GM12878 (cell line): ENCODE measurements around the gene FBLIM1. TPM values are rescaled to one million over a fixed set of nuclear protein-coding genes. Genes with fewer than 3 reads are reported as not detected.
A peak's percentile ranks its signal among the peaks of the same experiment; 100 is the strongest.

Source experiments
- ATAC-seq: fragments of 200-7000 bp; cut with Tn5 transposase; 3 replicates; pipeline ENCODE4 v1.9.1; 2020; ENCODE audit warnings: mild to moderate bottlenecking, moderate library complexity
- BruUV-seq: library from RNA; stranded (reverse); fragments of 400-500 nt; replicated peaks from 2 replicates; lab custom pipeline; 2021; lab: Mats Ljungman, UMichigan
- CTCF ChIA-PET: fragments of 300-600 bp; sonication (Branson Sonifier 250); formaldehyde crosslinking; extraction: SDS; loops from one replicate; lab custom pipeline; 2021; ENCODE audit warnings: inconsistent platforms; lab: Yijun Ruan, JAX
- POLR2A ChIA-PET: fragments of 350-600 bp; formaldehyde crosslinking; extraction: SDS; loops from one replicate; lab custom pipeline; 2021; ENCODE audit warnings: inconsistent platforms; lab: Charles Lee
- RAD21 ChIA-PET: fragments of 300-600 bp; sonication (Branson Sonifier 250); formaldehyde crosslinking; loops from one replicate; lab custom pipeline; 2023; ENCODE audit warnings: antibody characterized with exemption; ENCODE audit not compliant: unreplicated experiment; lab: Charles Lee
- SMC1A ChIA-PET: fragments of 300-600 bp; sonication (Branson Sonifier 250); formaldehyde crosslinking; loops from one replicate; lab custom pipeline; 2023; ENCODE audit not compliant: unreplicated experiment, uncharacterized antibody; lab: Charles Lee
- DNase-seq: peaks from one replicate; pipeline ENCODE4 v3.0.0-alpha.2; 2011; ENCODE audit warnings: low read depth, low spot score
- FAIRE-seq: peaks from 3 replicates; lab custom pipeline; 2011; peaks lifted over from hg19 to GRCh38; lab: Jason Lieb, UNC
- H2AFZ ChIP-seq: 2 replicates; pipeline ENCODE4 v1.6.0; 2011; ENCODE audit warnings: low read depth, low read length, control low read depth; ENCODE audit not compliant: control insufficient read depth
- H3K27ac ChIP-seq: 2 replicates; pipeline ENCODE4 v1.5.1; 2011; ENCODE audit warnings: control low read depth; ENCODE audit not compliant: control insufficient read depth, insufficient read depth
- H3K27me3 ChIP-seq, 2 experiments: replicated peaks in 1 of 2; 2 replicates each; pipeline versions ENCODE4 v1.6.0 to v1.6.1; 2011; ENCODE audit warnings: low read length in 1 of 2; ENCODE audit not compliant: control insufficient read depth in 2 of 2, insufficient read depth in 2 of 2
- H3K36me3 ChIP-seq, 2 experiments: 2 replicates each; pipeline ENCODE4 v1.5.1; 2011; ENCODE audit warnings: low read length in 1 of 2; ENCODE audit not compliant: control insufficient read depth in 2 of 2, insufficient read depth in 2 of 2
- H3K4me1 ChIP-seq: 2 replicates; pipeline ENCODE4 v1.6.1; 2011; ENCODE audit warnings: mild to moderate bottlenecking, low read length, moderate library complexity, mixed read lengths; ENCODE audit not compliant: control insufficient read depth, insufficient read depth
- H3K4me2 ChIP-seq: 2 replicates; pipeline ENCODE4 v1.6.0; 2011; ENCODE audit warnings: control low read depth; ENCODE audit not compliant: control insufficient read depth, insufficient read depth
- H3K4me3 ChIP-seq: fragments of 200-600 bp; sonication (generic); 2 replicates; pipeline ENCODE4 v1.5.1; 2016
- H3K79me2 ChIP-seq: 2 replicates; pipeline ENCODE4 v1.6.0; 2011; ENCODE audit warnings: low read length; ENCODE audit not compliant: control insufficient read depth, insufficient read depth
- H3K9ac ChIP-seq: 2 replicates; pipeline ENCODE4 v1.8.0; 2011; ENCODE audit warnings: low read length, control low read depth, mixed read lengths; ENCODE audit not compliant: control insufficient read depth, insufficient read depth
- H3K9me3 ChIP-seq: replicated peaks from 3 replicates; pipeline ENCODE4 v1.5.1; 2011; ENCODE audit warnings: mild to moderate bottlenecking, low read length; ENCODE audit not compliant: control insufficient read depth, insufficient read depth
- H4K20me1 ChIP-seq: 2 replicates; pipeline ENCODE4 v1.6.0; 2011; ENCODE audit not compliant: control insufficient read depth, insufficient read depth
- CBFB ChIP-seq: IDR thresholded peaks from 2 replicates; pipeline ENCODE4 v1.6.1; 2016; ENCODE audit warnings: antibody characterized with exemption, low read depth
- DPF2 ChIP-seq: fragments of 450-650 bp; IDR thresholded peaks from 2 replicates; pipeline ENCODE4 v1.6.1; 2017; ENCODE audit warnings: mild to moderate bottlenecking
- E4F1 ChIP-seq: fragments of 450-650 bp; IDR thresholded peaks from 2 replicates; pipeline ENCODE4 v1.6.1; 2018; ENCODE audit warnings: borderline replicate concordance, mild to moderate bottlenecking; ENCODE audit not compliant: partially characterized antibody
- ETV6 ChIP-seq, 2 experiments: fragments of 450-650 bp in 1 of 2; IDR thresholded peaks in 1 of 2; conservative IDR thresholded peaks in 1 of 2; 2 replicates each; pipeline ENCODE4 v1.6.1; 2014; ENCODE audit warnings: antibody characterized with exemption in 1 of 2, borderline replicate concordance in 1 of 2, low read depth in 1 of 2, mild to moderate bottlenecking in 1 of 2, moderate library complexity in 1 of 2
- NFYB ChIP-seq: IDR thresholded peaks from 2 replicates; pipeline ENCODE4 v1.6.1; 2011; ENCODE audit warnings: low read depth, mild to moderate bottlenecking, low read length, improper control_type of control experiment, moderate library complexity; ENCODE audit not compliant: insufficient read depth
- PAX8 ChIP-seq: fragments of 450-650 bp; IDR thresholded peaks from 2 replicates; pipeline ENCODE4 v1.6.1; 2017; ENCODE audit warnings: mild to moderate bottlenecking, moderate library complexity
- PRDM15 ChIP-seq: fragments of 450-650 bp; formaldehyde crosslinking; IDR thresholded peaks from 2 replicates; pipeline ENCODE4 v1.4.0; 2020; ENCODE audit warnings: mild to moderate bottlenecking, moderate library complexity
- ZSCAN29 ChIP-seq: fragments of 450-650 bp; IDR thresholded peaks from 2 replicates; pipeline ENCODE4 v1.6.1; 2017; ENCODE audit warnings: mild to moderate bottlenecking, moderate library complexity
- WGBS: methylation state at CpG from one replicate; pipeline ENCODE4 v1.1.6; 2016; ENCODE audit warnings: low lambda C conversion rate; ENCODE audit not compliant: insufficient replicate concordance, insufficient coverage; ENCODE audit errors: missing lambda C conversion rate; 5-methylcytosine and 5-hydroxymethylcytosine counted together
- in situ Hi-C: fragments of 300-500 bp; cut with MboI; formaldehyde crosslinking; loops from 9 replicates; pipeline ENCODE4 v1.14.3; 2018; ENCODE audit warnings: mixed read lengths
- intact Hi-C: fragments of 100-400 bp; cut with micrococcal nuclease; formaldehyde crosslinking; loops from one replicate; pipeline ENCODE4 v1.14.2; 2022; ENCODE audit not compliant: unreplicated experiment
- polyA plus RNA-seq, 11 experiments: library from polyadenylated mRNA; depleted of rRNA in 4 of 11; unstranded in 6 of 11; stranded (reverse) in 5 of 11; fragments of >200 nt; fragmentation: Nextera tagmentation in 4 of 11; fragmentation: Illumina TruSeq in 1 of 11; extraction: Ambion mirVana in 4 of 11; extraction: Trizol in 1 of 11; gene quantifications; 1 replicate in 1 of 11; 2 replicates in 10 of 11; pipeline versions ENCODE4 v1.2.1 to v1.2.3, GENCODE V29; 2011 to 2016; ENCODE audit warnings: inconsistent platforms in 2 of 11, missing spikeins in 2 of 11, low read depth in 1 of 11
- total RNA-seq, 4 experiments: library from RNA; depleted of rRNA in 3 of 4; stranded (reverse); fragments of >200 nt in 3 of 4; fragmentation: Illumina TruSeq in 1 of 4; extraction: Trizol in 1 of 4; gene quantifications; 2 replicates each; pipeline versions ENCODE4 v1.2.1 to v1.2.3, GENCODE V29; 2013 to 2021
- TF ChIP-seq, protein P1 (sequence below): fragments of 450-650 bp; IDR thresholded peaks from 2 replicates; pipeline ENCODE4 v1.6.1; 2017; ENCODE audit warnings: mild to moderate bottlenecking, moderate library complexity
- TF ChIP-seq, protein P2 (sequence below): fragments of 450-650 bp; conservative IDR thresholded peaks from 2 replicates; pipeline ENCODE4 v1.6.1; 2017; ENCODE audit warnings: mild to moderate bottlenecking, moderate library complexity

Gene FBLIM1
- total and polyA plus RNA-seq, 10 of the 15 experiments (the other 5 are each of a cell fraction or from before 2014, with no cell fraction given), result 0.03 to 0.13 TPM; not detected in 8

- ChIA-PET SMC1A (no interaction called here), RAD21 (no interaction called here), CTCF (no interaction called here), POLR2A (no interaction called here)
- no peaks in the 10 kb centered on the region for H3K4me1 ChIP-seq
- no peaks in the 10 kb centered on the region for H4K20me1 ChIP-seq
- no peak overlapping the region for H3K9ac ChIP-seq
- no peak for DNase-seq
- 10% methylated on average over 22 of the region's 24 CpGs for WGBS
- no peaks in the 10 kb centered on the region for H3K36me3 ChIP-seq
- no peak overlapping the region for H2AFZ ChIP-seq
- no peaks in the 10 kb centered on the region for H3K9me3 ChIP-seq
- BruUV-seq, result no TSS peak
- FAIRE-seq, result no peak
- intact Hi-C loops (no loop called here), in situ Hi-C loops (no loop called here)
- no peak overlapping the region for H3K4me2 ChIP-seq
- peak; percentile 17; the same call in 1 of the 3 replicates for ATAC-seq
- H3K4me3 ChIP-seq, result no peak overlapping the region
- H3K79me2 ChIP-seq, result no peaks in the 10 kb centered on the region
- peaks cover 8 to 22% of the 10 kb centered on the region in 2 experiments; a peak in 3 of 4 replicates for H3K27me3 ChIP-seq
- H3K27ac ChIP-seq, result no peak overlapping the region
- no peak for TF ChIP-seq DPF2
- TF ChIP-seq PAX8, result no peak
- no peak for TF ChIP-seq PRDM15 (CRISPR knock-in tag)
- TF ChIP-seq, protein P1, sequence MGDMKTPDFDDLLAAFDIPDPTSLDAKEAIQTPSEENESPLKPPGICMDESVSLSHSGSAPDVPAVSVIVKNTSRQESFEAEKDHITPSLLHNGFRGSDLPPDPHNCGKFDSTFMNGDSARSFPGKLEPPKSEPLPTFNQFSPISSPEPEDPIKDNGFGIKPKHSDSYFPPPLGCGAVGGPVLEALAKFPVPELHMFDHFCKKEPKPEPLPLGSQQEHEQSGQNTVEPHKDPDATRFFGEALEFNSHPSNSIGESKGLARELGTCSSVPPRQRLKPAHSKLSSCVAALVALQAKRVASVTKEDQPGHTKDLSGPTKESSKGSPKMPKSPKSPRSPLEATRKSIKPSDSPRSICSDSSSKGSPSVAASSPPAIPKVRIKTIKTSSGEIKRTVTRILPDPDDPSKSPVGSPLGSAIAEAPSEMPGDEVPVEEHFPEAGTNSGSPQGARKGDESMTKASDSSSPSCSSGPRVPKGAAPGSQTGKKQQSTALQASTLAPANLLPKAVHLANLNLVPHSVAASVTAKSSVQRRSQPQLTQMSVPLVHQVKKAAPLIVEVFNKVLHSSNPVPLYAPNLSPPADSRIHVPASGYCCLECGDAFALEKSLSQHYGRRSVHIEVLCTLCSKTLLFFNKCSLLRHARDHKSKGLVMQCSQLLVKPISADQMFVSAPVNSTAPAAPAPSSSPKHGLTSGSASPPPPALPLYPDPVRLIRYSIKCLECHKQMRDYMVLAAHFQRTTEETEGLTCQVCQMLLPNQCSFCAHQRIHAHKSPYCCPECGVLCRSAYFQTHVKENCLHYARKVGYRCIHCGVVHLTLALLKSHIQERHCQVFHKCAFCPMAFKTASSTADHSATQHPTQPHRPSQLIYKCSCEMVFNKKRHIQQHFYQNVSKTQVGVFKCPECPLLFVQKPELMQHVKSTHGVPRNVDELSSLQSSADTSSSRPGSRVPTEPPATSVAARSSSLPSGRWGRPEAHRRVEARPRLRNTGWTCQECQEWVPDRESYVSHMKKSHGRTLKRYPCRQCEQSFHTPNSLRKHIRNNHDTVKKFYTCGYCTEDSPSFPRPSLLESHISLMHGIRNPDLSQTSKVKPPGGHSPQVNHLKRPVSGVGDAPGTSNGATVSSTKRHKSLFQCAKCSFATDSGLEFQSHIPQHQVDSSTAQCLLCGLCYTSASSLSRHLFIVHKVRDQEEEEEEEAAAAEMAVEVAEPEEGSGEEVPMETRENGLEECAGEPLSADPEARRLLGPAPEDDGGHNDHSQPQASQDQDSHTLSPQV, result no peak
- TF ChIP-seq ZSCAN29, result no peak
- no peak for TF ChIP-seq CBFB
- TF ChIP-seq, protein P2, sequence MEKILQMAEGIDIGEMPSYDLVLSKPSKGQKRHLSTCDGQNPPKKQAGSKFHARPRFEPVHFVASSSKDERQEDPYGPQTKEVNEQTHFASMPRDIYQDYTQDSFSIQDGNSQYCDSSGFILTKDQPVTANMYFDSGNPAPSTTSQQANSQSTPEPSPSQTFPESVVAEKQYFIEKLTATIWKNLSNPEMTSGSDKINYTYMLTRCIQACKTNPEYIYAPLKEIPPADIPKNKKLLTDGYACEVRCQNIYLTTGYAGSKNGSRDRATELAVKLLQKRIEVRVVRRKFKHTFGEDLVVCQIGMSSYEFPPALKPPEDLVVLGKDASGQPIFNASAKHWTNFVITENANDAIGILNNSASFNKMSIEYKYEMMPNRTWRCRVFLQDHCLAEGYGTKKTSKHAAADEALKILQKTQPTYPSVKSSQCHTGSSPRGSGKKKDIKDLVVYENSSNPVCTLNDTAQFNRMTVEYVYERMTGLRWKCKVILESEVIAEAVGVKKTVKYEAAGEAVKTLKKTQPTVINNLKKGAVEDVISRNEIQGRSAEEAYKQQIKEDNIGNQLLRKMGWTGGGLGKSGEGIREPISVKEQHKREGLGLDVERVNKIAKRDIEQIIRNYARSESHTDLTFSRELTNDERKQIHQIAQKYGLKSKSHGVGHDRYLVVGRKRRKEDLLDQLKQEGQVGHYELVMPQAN, result no peak
- TF ChIP-seq E4F1, result no peak
- no peak for TF ChIP-seq NFYB
- no peak for TF ChIP-seq ETV6 (conservative IDR thresholded peaks at IDR 0.05 in 1 of 2, IDR thresholded peaks at IDR 0.05 in 1 of 2; ENCODE audit: borderline replicate concordance in 1 of 2, low read depth in 1 of 2)
Observed at GRCh38 chr1:15757575-15758342, 836 bp upstream of the FBLIM1 start.
